Occipital lobe (tissue), 2 donors: ENCODE measurements around the gene FRMD4B. TPM values are rescaled to one million over a fixed set of nuclear protein-coding genes. Genes with fewer than 3 reads are reported as not detected.

Source experiments
- DNase-seq: peaks from one replicate; lab custom pipeline; 2025; lab: John Stamatoyannopoulos, UW
- total RNA-seq: library from RNA; depleted of rRNA; stranded (reverse); fragments of >200 nt; gene quantifications from one replicate; pipeline ENCODE4 v1.2.3, GENCODE V29; 2014

FRMD4B gene
- total RNA-seq, 1 donor from 2014 or later: 54.6 TPM

- DNase-seq: no peak
Observed at GRCh38 chr3:69178082-69178481, 207.8 kb downstream of the FRMD4B start.

GRCh38 chr3:69174871-69175737, 210.8 kb downstream of the FRMD4B start:
- DNase-seq: no peak

GRCh38 chr3:69174445-69174844, 211.4 kb downstream of the FRMD4B start:
- DNase-seq: no peak

GRCh38 chr3:69172058-69172457, 213.8 kb downstream of the FRMD4B start:
- no peak for DNase-seq

- DNase-seq: no peak
Observed at GRCh38 chr3:69166446-69166845, 219.4 kb downstream of the FRMD4B start.

GRCh38 chr3:69165744-69166143, 220.1 kb downstream of the FRMD4B start:
- DNase-seq: no peak

- DNase-seq: no peak
Observed at GRCh38 chr3:69164296-69164695, 221.6 kb downstream of the FRMD4B start.

GRCh38 chr3:69162308-69162980, 223.4 kb downstream of the FRMD4B start:
- no peak for DNase-seq

- DNase-seq: peak; percentile 8
Observed at GRCh38 chr3:69161587-69162307, 224.1 kb downstream of the FRMD4B start.

GRCh38 chr3:69160525-69160924, 225.4 kb downstream of the FRMD4B start:
- no peak for DNase-seq

GRCh38 chr3:69160107-69160506, 225.8 kb downstream of the FRMD4B start:
- no peak for DNase-seq

- DNase-seq: no peak
Observed at GRCh38 chr3:69149586-69149985, 236.3 kb downstream of the FRMD4B start.

GRCh38 chr3:69145688-69146087, 240.2 kb downstream of the FRMD4B start:
- no peak for DNase-seq

- no peak for DNase-seq
Observed at GRCh38 chr3:69144631-69145245, 241.2 kb downstream of the FRMD4B start.

GRCh38 chr3:69143612-69144011, 242.3 kb downstream of the FRMD4B start:
- no peak for DNase-seq

- DNase-seq: no peak
Observed at GRCh38 chr3:69142797-69143454, 243.0 kb downstream of the FRMD4B start.

- DNase-seq: no peak
Observed at GRCh38 chr3:69142090-69142489, 243.8 kb downstream of the FRMD4B start.

GRCh38 chr3:69141313-69141712, 244.6 kb downstream of the FRMD4B start:
- DNase-seq: no peak

- no peak for DNase-seq
Observed at GRCh38 chr3:69137412-69137811, 248.5 kb downstream of the FRMD4B start.

GRCh38 chr3:69137005-69137404, 248.9 kb downstream of the FRMD4B start:
- DNase-seq: no peak

GRCh38 chr3:69130689-69131088, 255.2 kb downstream of the FRMD4B start:
- no peak for DNase-seq
